Colon (tissue), 2 donors: ENCODE measurements around the gene PSMB3.
"Not testable (repeated sequence)": the region's sequence is repeated elsewhere in the genome, so short reads cannot be mapped to it uniquely, and the experiment has no call there.

ENCODE experiments used
- FAIRE-seq: peaks from 2 replicates; lab custom pipeline; 2012; peaks lifted over from hg19 to GRCh38; lab: Jason Lieb, UNC
- donor health status: control.
- donor health status: control.

PSMB3 gene

GRCh38 chr17:38749223-38750043 lies 3.1 kb upstream of the PSMB3 start:
- FAIRE-seq, result no peak

GRCh38 chr17:38750044-38750311 lies 2.6 kb upstream of the PSMB3 start:
- FAIRE-seq, result no peak

- FAIRE-seq, result no peak
Observed at GRCh38 chr17:38750312-38751121, 2.0 kb upstream of the PSMB3 start.

GRCh38 chr17:38751144-38751807 lies 1.3 kb upstream of the PSMB3 start:
- FAIRE-seq, result no peak

GRCh38 chr17:38751808-38752307 lies 683 bp upstream of the PSMB3 start:
- FAIRE-seq, result no peak

- FAIRE-seq, result no peak
Observed at GRCh38 chr17:38753071-38753506, 548 bp downstream of the PSMB3 start.

- FAIRE-seq, result no peak
Observed at GRCh38 chr17:38761612-38762011, 9.1 kb downstream of the PSMB3 start.

GRCh38 chr17:38762231-38762630 lies 9.7 kb downstream of the PSMB3 start:
- FAIRE-seq, result no peak

- FAIRE-seq, result no peak
Observed at GRCh38 chr17:38766341-38766740, 13.8 kb downstream of the PSMB3 start.

GRCh38 chr17:38768417-38768816 lies 15.9 kb downstream of the PSMB3 start:
- no peak for FAIRE-seq

GRCh38 chr17:38773258-38773657 lies 20.7 kb downstream of the PSMB3 start:
- no peak for FAIRE-seq

GRCh38 chr17:38777641-38778250 lies 25.2 kb downstream of the PSMB3 start:
- FAIRE-seq, result no peak

- no peak for FAIRE-seq
Observed at GRCh38 chr17:38779965-38780752, 27.6 kb downstream of the PSMB3 start.

- no peak for FAIRE-seq
Observed at GRCh38 chr17:38783227-38783626, 30.7 kb downstream of the PSMB3 start.

GRCh38 chr17:38786372-38786771 lies 33.8 kb downstream of the PSMB3 start:
- no peak for FAIRE-seq

GRCh38 chr17:38787999-38788398 lies 35.5 kb downstream of the PSMB3 start:
- not testable (repeated sequence) for FAIRE-seq

- no peak for FAIRE-seq
Observed at GRCh38 chr17:38789185-38789584, 36.6 kb downstream of the PSMB3 start.

- not testable (repeated sequence) for FAIRE-seq
Observed at GRCh38 chr17:38790148-38790707, 37.7 kb downstream of the PSMB3 start.

- no peak for FAIRE-seq
Observed at GRCh38 chr17:38791162-38791561, 38.6 kb downstream of the PSMB3 start.

GRCh38 chr17:38794221-38794620 lies 41.7 kb downstream of the PSMB3 start:
- no peak for FAIRE-seq
